Measurements from ENCODE around the gene COL5A2. TPM values are rescaled to one million over a fixed set of nuclear protein-coding genes. Genes with fewer than 3 reads are reported as not detected.

COL5A2 gene
- polyA plus RNA-seq, 1 donor from 2014 or later: 3.6 TPM

GRCh38 chr2:189037518-189037917 is 142.0 kb downstream of the COL5A2 start:
- no peaks in the 10 kb centered on the region for H4K20me1 ChIP-seq (ENCODE audit: insufficient read depth)
- no peaks in the 10 kb centered on the region for H3K9me3 ChIP-seq (ENCODE audit: low read length)
- H3K27me3 ChIP-seq (ENCODE audit: insufficient read depth, low read depth, low read length): no peaks in the 10 kb centered on the region
- H3K27ac ChIP-seq (ENCODE audit: low read length): no peak overlapping the region
- no peaks in the 10 kb centered on the region for H3K9me2 ChIP-seq (ENCODE audit: insufficient read depth, low read length)
- TF ChIP-seq CTCF (IDR thresholded peaks at IDR 0.05; ENCODE audit: poor library complexity, severe bottlenecking): no peak
- TF ChIP-seq RAD21 (conservative IDR thresholded peaks at IDR 0.05): no peak
- TF ChIP-seq MXI1 (conservative IDR thresholded peaks at IDR 0.05; ENCODE audit: poor library complexity, severe bottlenecking): no peak
- TF ChIP-seq TAF1 (IDR thresholded peaks at IDR 0.05; ENCODE audit: low read depth): no peak
- no peak for TF ChIP-seq EZH2 (IDR thresholded peaks at IDR 0.05; ENCODE audit: borderline replicate concordance, insufficient read depth, low read length, poor library complexity, severe bottlenecking)
- H3F3A ChIP-seq (ENCODE audit: insufficient read depth, low read length, poor library complexity, severe bottlenecking): no peaks in the 10 kb centered on the region
- H3K4me2 ChIP-seq (ENCODE audit: low read length): no peak overlapping the region
- H3K9ac ChIP-seq (ENCODE audit: low read length): no peak overlapping the region
- H3K4me3 ChIP-seq (ENCODE audit: low read length): no peak overlapping the region
- no peaks in the 10 kb centered on the region for H3K79me2 ChIP-seq (replicated peaks; ENCODE audit: insufficient read depth, low read length)
- no peaks in the 10 kb centered on the region for H3K36me3 ChIP-seq (ENCODE audit: insufficient read depth, low read length)
- H2AFZ ChIP-seq (ENCODE audit: low read depth, low read length): no peak overlapping the region

- H3K9me2 ChIP-seq (ENCODE audit: insufficient read depth, low read length): no peaks in the 10 kb centered on the region
- no peaks in the 10 kb centered on the region for H3K9me3 ChIP-seq (ENCODE audit: low read length)
- no peaks in the 10 kb centered on the region for H3F3A ChIP-seq (ENCODE audit: insufficient read depth, low read length, poor library complexity, severe bottlenecking)
- no peaks in the 10 kb centered on the region for H4K20me1 ChIP-seq (ENCODE audit: insufficient read depth)
- no peaks in the 10 kb centered on the region for H3K27me3 ChIP-seq (ENCODE audit: insufficient read depth, low read depth, low read length)
- no peak overlapping the region for H3K9ac ChIP-seq (ENCODE audit: low read length)
- no peak overlapping the region for H3K4me3 ChIP-seq (ENCODE audit: low read length)
- H2AFZ ChIP-seq (ENCODE audit: low read depth, low read length): no peak overlapping the region
- H3K27ac ChIP-seq (ENCODE audit: low read length): no peak overlapping the region
- H3K4me2 ChIP-seq (ENCODE audit: low read length): no peak overlapping the region
- H3K36me3 ChIP-seq (ENCODE audit: insufficient read depth, low read length): no peaks in the 10 kb centered on the region
- TF ChIP-seq POLR2AphosphoS5 (IDR thresholded peaks at IDR 0.05): no peak
- no peak for TF ChIP-seq SMC3 (conservative IDR thresholded peaks at IDR 0.05; ENCODE audit: poor library complexity)
- TF ChIP-seq MXI1 (conservative IDR thresholded peaks at IDR 0.05; ENCODE audit: poor library complexity, severe bottlenecking): no peak
- no peak for TF ChIP-seq TAF1 (IDR thresholded peaks at IDR 0.05; ENCODE audit: low read depth)
- no peaks in the 10 kb centered on the region for H3K79me2 ChIP-seq (replicated peaks; ENCODE audit: insufficient read depth, low read length)
Measured at GRCh38 chr2:189024901-189025618, 154.5 kb downstream of the COL5A2 start.

DNA sequence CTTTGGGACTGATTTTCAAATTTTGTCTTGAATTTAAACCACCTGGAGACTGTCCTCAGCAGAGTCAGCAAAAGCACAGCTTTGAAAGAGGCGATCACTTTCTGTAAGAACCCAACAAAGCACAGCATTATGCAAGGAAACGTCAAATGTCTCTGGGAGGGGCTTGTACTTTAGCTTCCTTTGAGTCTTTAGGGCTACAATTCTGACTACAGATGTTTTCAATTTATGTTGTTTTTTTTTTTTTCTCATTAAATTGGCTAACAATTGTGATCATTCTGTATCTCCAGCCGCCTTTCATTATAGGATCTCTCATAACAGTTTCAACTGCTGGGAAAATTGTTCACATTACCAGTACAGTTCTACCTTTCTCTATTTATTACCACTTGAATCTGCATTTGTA is 157.1 kb downstream of the COL5A2 start:
- Histone ChIP-seq H3K4me2 (ENCODE audit: low read length) (no peak overlapping the region), H3K27me3 (ENCODE audit: insufficient read depth, low read depth, low read length) (no peaks in the 10 kb centered on the region), H3K9me3 (ENCODE audit: low read length) (no peaks in the 10 kb centered on the region), H3F3A (ENCODE audit: insufficient read depth, low read length, poor library complexity, severe bottlenecking) (no peaks in the 10 kb centered on the region), H3K36me3 (ENCODE audit: insufficient read depth, low read length) (no peaks in the 10 kb centered on the region), H3K79me2 (replicated peaks; ENCODE audit: insufficient read depth, low read length) (no peaks in the 10 kb centered on the region), H4K20me1 (ENCODE audit: insufficient read depth) (no peaks in the 10 kb centered on the region), H3K9me2 (ENCODE audit: insufficient read depth, low read length) (no peaks in the 10 kb centered on the region), H2AFZ (ENCODE audit: low read depth, low read length) (no peak overlapping the region), H3K9ac (ENCODE audit: low read length) (no peak overlapping the region), H3K27ac (ENCODE audit: low read length) (no peak overlapping the region), H3K4me3 (ENCODE audit: low read length) (no peak overlapping the region)
- TF ChIP-seq, protein P1, sequence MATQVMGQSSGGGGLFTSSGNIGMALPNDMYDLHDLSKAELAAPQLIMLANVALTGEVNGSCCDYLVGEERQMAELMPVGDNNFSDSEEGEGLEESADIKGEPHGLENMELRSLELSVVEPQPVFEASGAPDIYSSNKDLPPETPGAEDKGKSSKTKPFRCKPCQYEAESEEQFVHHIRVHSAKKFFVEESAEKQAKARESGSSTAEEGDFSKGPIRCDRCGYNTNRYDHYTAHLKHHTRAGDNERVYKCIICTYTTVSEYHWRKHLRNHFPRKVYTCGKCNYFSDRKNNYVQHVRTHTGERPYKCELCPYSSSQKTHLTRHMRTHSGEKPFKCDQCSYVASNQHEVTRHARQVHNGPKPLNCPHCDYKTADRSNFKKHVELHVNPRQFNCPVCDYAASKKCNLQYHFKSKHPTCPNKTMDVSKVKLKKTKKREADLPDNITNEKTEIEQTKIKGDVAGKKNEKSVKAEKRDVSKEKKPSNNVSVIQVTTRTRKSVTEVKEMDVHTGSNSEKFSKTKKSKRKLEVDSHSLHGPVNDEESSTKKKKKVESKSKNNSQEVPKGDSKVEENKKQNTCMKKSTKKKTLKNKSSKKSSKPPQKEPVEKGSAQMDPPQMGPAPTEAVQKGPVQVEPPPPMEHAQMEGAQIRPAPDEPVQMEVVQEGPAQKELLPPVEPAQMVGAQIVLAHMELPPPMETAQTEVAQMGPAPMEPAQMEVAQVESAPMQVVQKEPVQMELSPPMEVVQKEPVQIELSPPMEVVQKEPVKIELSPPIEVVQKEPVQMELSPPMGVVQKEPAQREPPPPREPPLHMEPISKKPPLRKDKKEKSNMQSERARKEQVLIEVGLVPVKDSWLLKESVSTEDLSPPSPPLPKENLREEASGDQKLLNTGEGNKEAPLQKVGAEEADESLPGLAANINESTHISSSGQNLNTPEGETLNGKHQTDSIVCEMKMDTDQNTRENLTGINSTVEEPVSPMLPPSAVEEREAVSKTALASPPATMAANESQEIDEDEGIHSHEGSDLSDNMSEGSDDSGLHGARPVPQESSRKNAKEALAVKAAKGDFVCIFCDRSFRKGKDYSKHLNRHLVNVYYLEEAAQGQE (IDR thresholded peaks at IDR 0.05; ENCODE audit: borderline replicate concordance): no peak
- TF ChIP-seq RAD21 (conservative IDR thresholded peaks at IDR 0.05) (no peak), EP300 (conservative IDR thresholded peaks at IDR 0.05; ENCODE audit: poor library complexity, severe bottlenecking) (no peak), MXI1 (conservative IDR thresholded peaks at IDR 0.05; ENCODE audit: poor library complexity, severe bottlenecking) (no peak), EZH2 (IDR thresholded peaks at IDR 0.05; ENCODE audit: borderline replicate concordance, insufficient read depth, low read length, poor library complexity, severe bottlenecking) (no peak), POLR2AphosphoS5 (IDR thresholded peaks at IDR 0.05) (no peak), CTCF (IDR thresholded peaks at IDR 0.05; ENCODE audit: poor library complexity, severe bottlenecking) (no peak), TAF1 (IDR thresholded peaks at IDR 0.05; ENCODE audit: low read depth) (no peak), SMC3 (conservative IDR thresholded peaks at IDR 0.05; ENCODE audit: poor library complexity) (no peak)
